ENCODE measurements around the gene ZRANB3. TPM values are rescaled to one million over a fixed set of nuclear protein-coding genes. Genes with fewer than 3 reads are reported as not detected.

ZRANB3 gene
- total RNA-seq, 1 experiment from 2014 or later: 12.0 TPM

- H3K9ac ChIP-seq (ENCODE audit: low read length): no peak overlapping the region
- no peaks in the 10 kb centered on the region for H4K20me1 ChIP-seq (ENCODE audit: insufficient read depth)
- no peak overlapping the region for H2AFZ ChIP-seq (ENCODE audit: low read depth, low read length, poor library complexity, severe bottlenecking)
- ATAC-seq: no peak
- no peaks in the 10 kb centered on the region for H3K9me3 ChIP-seq (ENCODE audit: control insufficient read depth in 1 of 2, insufficient read depth in 1 of 2, low read depth in 1 of 2, low read length in 2 of 2)
- no peaks in the 10 kb centered on the region for H3K79me2 ChIP-seq (ENCODE audit: insufficient read depth, low read length)
- H3K27me3 ChIP-seq (ENCODE audit: insufficient read depth, low read length): no peaks in the 10 kb centered on the region
- POLR2A ChIA-PET: no interaction called here
- no peaks in the 10 kb centered on the region for H3K9me2 ChIP-seq (ENCODE audit: insufficient read depth)
- no TSS peak for BruUV-seq (replicated peaks)
- intact Hi-C loops (cut with micrococcal nuclease): no loop called here
- H3K36me3 ChIP-seq (ENCODE audit: control insufficient read depth in 1 of 2, insufficient read depth in 2 of 2, low read length in 2 of 2): peaks cover 6 to 22% of the 10 kb centered on the region in 2 experiments; a peak in 2 of 4 replicates
- no peak overlapping the region for H3K4me3 ChIP-seq (replicated peaks in 1 of 2; ENCODE audit: low read depth in 1 of 2, low read length in 2 of 2)
- CTCF ChIA-PET: no interaction called here
- TF ChIP-seq EZH2phosphoT487 (IDR thresholded peaks at IDR 0.05; ENCODE audit: borderline replicate concordance) (no peak), EZH2 (IDR thresholded peaks at IDR 0.05) (no peak), TCF7L2 (IDR thresholded peaks at IDR 0.05; ENCODE audit: borderline replicate concordance, extremely low read depth, insufficient read depth, insufficient read length) (no peak), ZNF274 (IDR thresholded peaks at IDR 0.05; ENCODE audit: low read depth, low read length) (no peak), MAX (IDR thresholded peaks at IDR 0.05) (no peak), ELF1 (IDR thresholded peaks at IDR 0.05; ENCODE audit: borderline replicate concordance, low read depth) (no peak), CBX3 (IDR thresholded peaks at IDR 0.05; ENCODE audit: low read depth) (no peak), SP1 (IDR thresholded peaks at IDR 0.05; ENCODE audit: low read depth) (no peak), REST (IDR thresholded peaks at IDR 0.05; ENCODE audit: low read depth) (no peak), YY1 (IDR thresholded peaks at IDR 0.05; ENCODE audit: extremely low read depth, insufficient replicate concordance, low read depth, low read length) (no peak), ZFX (IDR thresholded peaks at IDR 0.05) (no peak), JUND (IDR thresholded peaks at IDR 0.05) (no peak), POLR2AphosphoS5 (IDR thresholded peaks at IDR 0.05; ENCODE audit: low read depth, low read length) (no peak), EGR1 (IDR thresholded peaks at IDR 0.05; ENCODE audit: low read depth) (no peak), FOSL1 (IDR thresholded peaks at IDR 0.05; ENCODE audit: low read depth) (no peak), ATF3 (IDR thresholded peaks at IDR 0.05) (no peak), SRF (IDR thresholded peaks at IDR 0.05; ENCODE audit: low read depth) (no peak), ZBTB33 (IDR thresholded peaks at IDR 0.05; ENCODE audit: extremely low read depth, insufficient replicate concordance, low read length) (no peak), RAD21 (IDR thresholded peaks at IDR 0.05; ENCODE audit: low read depth) (no peak)
- no peaks in the 10 kb centered on the region for H3K4me1 ChIP-seq (ENCODE audit: control insufficient read depth in 1 of 2, insufficient read depth in 2 of 2, low read length in 2 of 2)
- no peak overlapping the region for H3K4me2 ChIP-seq (ENCODE audit: low read length)
- RAD21 ChIA-PET (ENCODE audit: low non-redundant PET in 1 of 2, low total read pairs in 2 of 2, uncharacterized antibody in 2 of 2, unreplicated experiment in 2 of 2): no interaction called here
- no peak for DNase-seq (ENCODE audit: low read depth, low spot score)
- no peak overlapping the region for H3K27ac ChIP-seq (ENCODE audit: low read depth, low read length)
Measured at GRCh38 chr2:135151615-135152014, 379.4 kb downstream of the ZRANB3 start.

Measured in HCT116 (cell line).